Endothelial cell of umbilical vein (primary cell): ENCODE results near the gene PFDN6.

Source experiments
- EZH2 ChIP-seq: IDR thresholded peaks from 2 replicates; pipeline ENCODE4 v1.6.1; 2012; ENCODE audit warnings: borderline replicate concordance, low read depth, mild to moderate bottlenecking, moderate library complexity, low read length, inconsistent platforms; ENCODE audit not compliant: severe bottlenecking
- GATA2 ChIP-seq: IDR thresholded peaks from 2 replicates; pipeline ENCODE4 v1.7.0; 2011; ENCODE audit warnings: low read depth, mild to moderate bottlenecking, moderate library complexity, mixed read lengths, low read length; ENCODE audit not compliant: insufficient read length, insufficient read depth
- JUN ChIP-seq: IDR thresholded peaks from 2 replicates; pipeline ENCODE4 v1.6.1; 2011; ENCODE audit warnings: borderline replicate concordance, low read depth; ENCODE audit not compliant: insufficient read length, insufficient read depth
- MYC ChIP-seq: IDR thresholded peaks from one replicate; pipeline ENCODE4 v1.6.1; 2011; ENCODE audit warnings: mild to moderate bottlenecking, low read depth, low read length
- POLR2A ChIP-seq: IDR thresholded peaks from 2 replicates; pipeline ENCODE4 v1.6.1; 2012; ENCODE audit warnings: low read depth, mild to moderate bottlenecking, control low read depth, low read length
- POLR2AphosphoS5 ChIP-seq: IDR thresholded peaks from 2 replicates; pipeline ENCODE4 v1.6.1; 2012; ENCODE audit warnings: low read depth, mild to moderate bottlenecking, control low read depth, low read length, moderate library complexity; ENCODE audit not compliant: insufficient read depth
- TF ChIP-seq, protein P1 (sequence below), 2 donors: IDR thresholded peaks; 1 replicate in 1 of 2; 2 replicates in 1 of 2; pipeline ENCODE4 v1.5.1; 2011; ENCODE audit warnings: low read length in 2 of 2, mild to moderate bottlenecking in 2 of 2, moderate library complexity in 2 of 2, control low read depth in 1 of 2, inconsistent platforms in 1 of 2, low read depth in 1 of 2; ENCODE audit not compliant: insufficient read depth in 1 of 2; ENCODE audit errors: extremely low read depth in 1 of 2
- TF ChIP-seq, protein P2 (sequence below): IDR thresholded peaks from 2 replicates; pipeline ENCODE4 v1.6.1; 2011; ENCODE audit not compliant: insufficient read depth, insufficient read length

DNA sequence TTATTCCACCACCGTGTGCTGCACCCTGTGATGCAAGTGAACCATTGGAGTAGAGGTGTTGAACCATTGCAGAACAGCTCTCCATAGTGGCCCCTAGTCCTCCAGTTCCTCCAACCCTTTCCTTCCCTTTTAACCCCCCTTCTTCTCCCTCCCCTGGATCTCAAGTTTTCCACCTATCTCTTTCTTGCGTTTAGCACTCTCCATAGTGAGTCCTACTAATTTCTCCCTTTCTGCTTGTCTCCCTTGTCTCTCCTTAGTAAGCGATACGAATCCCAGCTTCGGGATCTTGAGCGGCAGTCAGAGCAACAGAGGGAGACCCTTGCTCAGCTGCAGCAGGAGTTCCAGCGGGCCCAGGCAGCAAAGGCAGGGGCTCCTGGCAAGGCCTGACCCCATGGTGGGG lies 1.1 kb downstream of the PFDN6 start:
- TF ChIP-seq, protein P1, sequence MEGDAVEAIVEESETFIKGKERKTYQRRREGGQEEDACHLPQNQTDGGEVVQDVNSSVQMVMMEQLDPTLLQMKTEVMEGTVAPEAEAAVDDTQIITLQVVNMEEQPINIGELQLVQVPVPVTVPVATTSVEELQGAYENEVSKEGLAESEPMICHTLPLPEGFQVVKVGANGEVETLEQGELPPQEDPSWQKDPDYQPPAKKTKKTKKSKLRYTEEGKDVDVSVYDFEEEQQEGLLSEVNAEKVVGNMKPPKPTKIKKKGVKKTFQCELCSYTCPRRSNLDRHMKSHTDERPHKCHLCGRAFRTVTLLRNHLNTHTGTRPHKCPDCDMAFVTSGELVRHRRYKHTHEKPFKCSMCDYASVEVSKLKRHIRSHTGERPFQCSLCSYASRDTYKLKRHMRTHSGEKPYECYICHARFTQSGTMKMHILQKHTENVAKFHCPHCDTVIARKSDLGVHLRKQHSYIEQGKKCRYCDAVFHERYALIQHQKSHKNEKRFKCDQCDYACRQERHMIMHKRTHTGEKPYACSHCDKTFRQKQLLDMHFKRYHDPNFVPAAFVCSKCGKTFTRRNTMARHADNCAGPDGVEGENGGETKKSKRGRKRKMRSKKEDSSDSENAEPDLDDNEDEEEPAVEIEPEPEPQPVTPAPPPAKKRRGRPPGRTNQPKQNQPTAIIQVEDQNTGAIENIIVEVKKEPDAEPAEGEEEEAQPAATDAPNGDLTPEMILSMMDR (IDR thresholded peaks at IDR 0.05; ENCODE audit: extremely low read depth in 1 of 2, insufficient read depth in 1 of 2, low read depth in 1 of 2, low read length in 2 of 2): no peak
- TF ChIP-seq EZH2 (no peak), POLR2A (no peak), POLR2AphosphoS5 (no peak), JUN (no peak), GATA2 (no peak), MYC (no peak)
- TF ChIP-seq, protein P2, sequence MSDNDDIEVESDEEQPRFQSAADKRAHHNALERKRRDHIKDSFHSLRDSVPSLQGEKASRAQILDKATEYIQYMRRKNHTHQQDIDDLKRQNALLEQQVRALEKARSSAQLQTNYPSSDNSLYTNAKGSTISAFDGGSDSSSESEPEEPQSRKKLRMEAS: no peak
